WERI-Rb-1 (cell line): Measurements from ENCODE around the gene RPL22.

ENCODE experiments used
- DNase-seq: peaks from one replicate; pipeline ENCODE4 v3.0.0-alpha.2; 2020
- H3K27ac ChIP-seq: fragments of 250-450 bp; sonication (Bioruptor Pico); 2 replicates; pipeline ENCODE4 v1.5.1; 2020; ENCODE audit warnings: mild to moderate bottlenecking, moderate library complexity
- H3K27me3 ChIP-seq: fragments of 250-450 bp; sonication (Bioruptor Pico); 2 replicates; pipeline ENCODE4 v1.5.1; 2021; ENCODE audit warnings: mild to moderate bottlenecking, low read depth, moderate library complexity; ENCODE audit not compliant: insufficient read depth, severe bottlenecking
- H3K36me3 ChIP-seq: fragments of 250-450 bp; sonication (Bioruptor Pico); 2 replicates; pipeline ENCODE4 v1.5.1; 2020; ENCODE audit warnings: mild to moderate bottlenecking, moderate library complexity
- H3K4me3 ChIP-seq: 2 replicates; pipeline ENCODE4 v1.5.1; 2011; ENCODE audit warnings: low read depth, mild to moderate bottlenecking, control low read depth, low read length
- H3K9me3 ChIP-seq: fragments of 250-450 bp; sonication (Bioruptor Pico); 2 replicates; pipeline ENCODE4 v1.5.1; 2021; ENCODE audit warnings: mild to moderate bottlenecking, moderate library complexity; ENCODE audit not compliant: severe bottlenecking
- TF ChIP-seq, protein P1 (sequence below): IDR thresholded peaks from 2 replicates; pipeline ENCODE4 v1.5.1; 2011; ENCODE audit warnings: low read depth, mild to moderate bottlenecking, control low read depth, inconsistent platforms, low read length

Gene RPL22

DNA sequence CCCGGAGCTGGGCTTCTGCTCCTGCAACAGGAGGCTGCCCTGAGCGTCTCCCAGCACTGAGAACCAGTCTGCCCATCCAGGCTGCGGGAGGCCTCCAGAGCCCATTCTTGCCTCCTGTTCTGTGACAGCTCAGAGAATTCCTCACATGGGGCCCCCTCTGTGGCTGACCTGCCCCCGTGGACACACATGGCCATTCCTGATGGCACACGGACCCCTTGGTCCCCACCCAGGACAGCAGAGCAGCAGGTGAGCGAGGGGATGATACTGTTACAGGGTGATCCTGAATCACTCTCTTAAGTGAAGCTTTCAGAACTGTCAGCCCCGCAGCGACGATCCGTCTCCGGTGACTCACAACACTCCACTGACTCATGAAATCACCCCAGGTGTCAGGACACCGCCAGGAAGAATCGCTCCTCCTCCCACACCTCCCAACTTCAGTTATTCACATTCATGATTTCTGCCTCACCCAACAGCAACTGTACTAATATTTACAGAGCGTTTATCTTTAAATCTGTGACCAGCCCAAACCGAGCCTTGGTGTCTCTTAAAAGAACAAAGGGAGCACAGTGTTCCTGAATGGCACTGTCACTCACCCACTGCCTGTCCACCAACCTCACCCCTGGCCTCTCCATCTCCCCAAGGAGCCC lies 41.7 kb downstream of the RPL22 start:
- Histone ChIP-seq H3K27ac (no peak overlapping the region), H3K27me3 (no peaks in the 10 kb centered on the region), H3K9me3 (no peaks in the 10 kb centered on the region), H3K36me3 (no peaks in the 10 kb centered on the region), H3K4me3 (no peak overlapping the region)
- TF ChIP-seq, protein P1, sequence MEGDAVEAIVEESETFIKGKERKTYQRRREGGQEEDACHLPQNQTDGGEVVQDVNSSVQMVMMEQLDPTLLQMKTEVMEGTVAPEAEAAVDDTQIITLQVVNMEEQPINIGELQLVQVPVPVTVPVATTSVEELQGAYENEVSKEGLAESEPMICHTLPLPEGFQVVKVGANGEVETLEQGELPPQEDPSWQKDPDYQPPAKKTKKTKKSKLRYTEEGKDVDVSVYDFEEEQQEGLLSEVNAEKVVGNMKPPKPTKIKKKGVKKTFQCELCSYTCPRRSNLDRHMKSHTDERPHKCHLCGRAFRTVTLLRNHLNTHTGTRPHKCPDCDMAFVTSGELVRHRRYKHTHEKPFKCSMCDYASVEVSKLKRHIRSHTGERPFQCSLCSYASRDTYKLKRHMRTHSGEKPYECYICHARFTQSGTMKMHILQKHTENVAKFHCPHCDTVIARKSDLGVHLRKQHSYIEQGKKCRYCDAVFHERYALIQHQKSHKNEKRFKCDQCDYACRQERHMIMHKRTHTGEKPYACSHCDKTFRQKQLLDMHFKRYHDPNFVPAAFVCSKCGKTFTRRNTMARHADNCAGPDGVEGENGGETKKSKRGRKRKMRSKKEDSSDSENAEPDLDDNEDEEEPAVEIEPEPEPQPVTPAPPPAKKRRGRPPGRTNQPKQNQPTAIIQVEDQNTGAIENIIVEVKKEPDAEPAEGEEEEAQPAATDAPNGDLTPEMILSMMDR: no peak
- no peak for DNase-seq

DNA sequence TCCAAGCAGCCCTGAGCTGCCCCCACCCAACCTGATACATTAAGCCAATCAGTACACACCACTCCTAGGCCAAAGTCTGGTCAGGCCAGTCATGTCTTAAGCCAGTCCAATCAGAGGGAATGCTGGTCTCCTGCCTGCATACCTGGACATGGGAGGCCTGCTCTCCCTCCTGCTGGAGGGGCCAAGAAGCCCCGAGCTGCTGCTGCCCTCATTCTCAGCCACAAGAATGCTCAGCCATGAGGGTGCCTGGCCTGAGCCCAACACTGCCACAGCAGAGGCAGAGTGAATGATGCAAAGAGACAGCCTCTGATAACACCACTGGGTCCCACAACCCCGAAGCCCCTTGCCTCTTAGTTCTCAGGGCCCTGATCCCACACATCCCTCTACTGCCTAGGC lies 42.3 kb downstream of the RPL22 start:
- Histone ChIP-seq H3K27ac (no peak overlapping the region), H3K27me3 (no peaks in the 10 kb centered on the region), H3K36me3 (peaks cover 2% of the 10 kb centered on the region; the same call in 1 of the 2 replicates), H3K9me3 (no peaks in the 10 kb centered on the region), H3K4me3 (no peak overlapping the region)
- TF ChIP-seq, protein P1: no peak
- no peak for DNase-seq

DNA sequence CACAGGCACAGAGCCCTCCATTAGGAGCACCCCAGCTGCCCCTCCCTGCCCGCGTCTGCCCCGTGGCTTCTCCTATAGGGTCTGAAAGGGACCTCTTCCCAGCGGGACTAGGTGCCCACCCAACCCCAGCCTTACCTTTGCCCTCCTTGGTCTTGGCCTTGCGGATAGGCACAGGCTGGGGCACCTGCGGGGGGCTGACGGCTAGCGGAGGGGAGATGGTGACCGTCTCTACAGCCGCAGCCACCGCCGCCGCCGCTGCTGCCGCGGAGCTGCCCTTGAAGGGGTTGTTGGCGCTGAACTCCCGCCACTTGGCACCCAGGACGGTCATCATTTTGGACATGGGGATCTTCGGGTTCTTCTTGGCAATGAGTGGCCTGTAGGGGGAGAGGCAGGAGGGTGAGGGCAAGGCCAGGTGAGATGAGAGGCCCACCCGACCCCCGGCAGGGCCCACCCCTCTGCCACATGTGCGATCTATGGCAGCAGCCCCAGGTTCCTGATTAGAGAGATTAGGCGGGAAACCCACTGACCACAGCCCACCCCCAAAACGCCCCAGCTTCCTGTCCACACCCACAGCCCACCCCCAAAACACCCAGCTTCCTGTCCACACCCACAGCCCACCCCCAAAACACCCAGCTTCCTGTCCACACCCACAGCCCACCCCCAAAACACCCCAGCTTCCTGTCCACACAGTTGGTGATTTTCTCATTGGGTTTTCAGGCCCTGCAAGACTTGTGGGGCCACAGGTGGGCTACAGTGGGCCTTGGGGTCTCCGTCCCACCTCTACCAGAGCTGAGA lies 44.7 kb downstream of the RPL22 start:
- H3K4me3 ChIP-seq: no peak overlapping the region
- no peaks in the 10 kb centered on the region for H3K9me3 ChIP-seq
- H3K36me3 ChIP-seq: peaks cover 12% of the 10 kb centered on the region
- H3K27ac ChIP-seq: no peak overlapping the region
- DNase-seq: no peak
- TF ChIP-seq, protein P1: no peak
- H3K27me3 ChIP-seq: no peaks in the 10 kb centered on the region

DNA sequence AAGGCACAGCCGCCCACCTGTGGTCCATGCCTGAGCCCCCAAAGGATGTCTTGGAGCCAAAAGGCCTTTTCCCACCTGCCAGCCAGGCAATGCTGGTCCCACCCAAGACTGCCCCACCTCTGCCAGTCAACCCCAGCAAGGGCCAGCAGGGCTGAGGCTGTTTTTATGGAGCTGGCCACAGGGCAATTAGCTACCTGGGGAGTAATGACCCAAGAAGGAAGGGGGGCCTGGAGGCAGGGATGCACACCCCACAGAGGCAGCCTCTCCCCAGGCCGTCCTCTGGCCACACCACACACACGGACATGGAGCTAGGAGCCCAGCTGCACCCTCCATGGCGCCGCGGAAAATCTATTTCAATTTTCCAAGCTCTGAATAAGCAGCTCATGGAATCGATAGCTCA lies 46.5 kb downstream of the RPL22 start:
- H3K4me3 ChIP-seq: no peak overlapping the region
- H3K36me3 ChIP-seq: peaks cover 17% of the 10 kb centered on the region
- H3K9me3 ChIP-seq: no peaks in the 10 kb centered on the region
- no peaks in the 10 kb centered on the region for H3K27me3 ChIP-seq
- no peak for DNase-seq
- H3K27ac ChIP-seq: no peak overlapping the region; the same call in 1 of the 2 replicates
- TF ChIP-seq, protein P1: no peak

DNA sequence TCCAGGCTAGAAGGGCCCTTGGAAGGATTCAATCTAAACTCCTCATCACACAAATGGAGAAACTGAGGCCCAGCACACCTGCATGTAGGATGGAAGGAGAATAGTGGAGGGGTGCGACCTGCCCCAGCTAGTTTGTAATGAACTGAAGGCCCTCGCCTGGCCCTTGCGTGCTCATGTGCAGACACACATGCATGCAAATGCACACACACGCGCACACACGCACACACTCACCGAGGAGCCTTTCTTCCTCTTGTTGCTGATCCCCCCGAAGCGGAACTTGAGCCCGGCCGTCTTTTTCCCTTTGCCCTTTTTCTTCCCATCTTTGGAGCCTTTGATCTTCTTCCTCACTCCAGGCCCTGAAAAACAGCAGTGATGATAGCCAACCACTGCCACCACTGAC lies 47.2 kb downstream of the RPL22 start:
- peaks cover 17% of the 10 kb centered on the region for H3K36me3 ChIP-seq
- H3K9me3 ChIP-seq: no peaks in the 10 kb centered on the region
- no peaks in the 10 kb centered on the region for H3K27me3 ChIP-seq
- TF ChIP-seq, protein P1: no peak
- no peak for DNase-seq
- H3K27ac ChIP-seq: no peak overlapping the region
- no peak overlapping the region for H3K4me3 ChIP-seq
